VCaP (cell line): ENCODE results near the gene IARS2.

Source experiments
- H3K27ac ChIP-seq: fragments of 450-650 bp; 2 replicates; pipeline ENCODE4 v1.5.1; 2017
- CTCF ChIP-seq: fragments of 450-650 bp; conservative IDR thresholded peaks from 2 replicates; pipeline ENCODE4 v1.5.1; 2017; ENCODE audit warnings: mild to moderate bottlenecking, moderate library complexity

The IARS2 gene

GRCh38 chr1:220137019-220137786 lies 43.3 kb downstream of the IARS2 start:
- H3K27ac ChIP-seq, result no peak overlapping the region
- TF ChIP-seq CTCF, result no peak

- no peak overlapping the region for H3K27ac ChIP-seq
- no peak for TF ChIP-seq CTCF
Measured at GRCh38 chr1:220139966-220140365, 46.0 kb downstream of the IARS2 start.

GRCh38 chr1:220144051-220144450 lies 50.1 kb downstream of the IARS2 start:
- H3K27ac ChIP-seq, result no peak overlapping the region
- TF ChIP-seq CTCF, result no peak

GRCh38 chr1:220149742-220150141 lies 55.8 kb downstream of the IARS2 start:
- peak overlapping the region; percentile 18 for H3K27ac ChIP-seq
- TF ChIP-seq CTCF, result no peak

GRCh38 chr1:220151454-220151853 lies 57.5 kb downstream of the IARS2 start:
- TF ChIP-seq CTCF, result no peak

GRCh38 chr1:220153147-220153546 lies 59.2 kb downstream of the IARS2 start:
- no peak for TF ChIP-seq CTCF
- no peak overlapping the region for H3K27ac ChIP-seq

More at GRCh38 chr1:220151454-220151853, 57.5 kb downstream of the IARS2 start:
- H3K27ac ChIP-seq, result no peak overlapping the region

GRCh38 chr1:220156620-220157146 lies 62.8 kb downstream of the IARS2 start:
- no peak for TF ChIP-seq CTCF
- H3K27ac ChIP-seq, result no peak overlapping the region
